Gastrocnemius medialis (tissue), 4 donors: ENCODE results near the gene SH3BP1.

Experiments
- CTCF ChIP-seq, 5 experiments: fragments of 450-650 bp in 3 of 5; fragments of 200-600 bp in 2 of 5; sonication (generic) in 2 of 5; IDR thresholded peaks in 4 of 5; conservative IDR thresholded peaks in 1 of 5; 1 replicate in 4 of 5; 2 replicates in 1 of 5; pipeline ENCODE4 v1.5.1; 2016 to 2019; ENCODE audit warnings: antibody characterized with exemption in 5 of 5, mild to moderate bottlenecking in 3 of 5, moderate library complexity in 3 of 5
- POLR2A ChIP-seq, 2 donors: fragments of 450-650 bp; IDR thresholded peaks; one replicate each; pipeline ENCODE4 v1.6.1; 2017; ENCODE audit warnings: antibody characterized with exemption in 2 of 2, mild to moderate bottlenecking in 2 of 2, moderate library complexity in 2 of 2

GRCh38 chr22:37599153-37599552 lies 40.3 kb upstream of the SH3BP1 start:
- TF ChIP-seq POLR2A (IDR thresholded peaks at IDR 0.05): no peak
- TF ChIP-seq CTCF (IDR thresholded peaks at IDR 0.05 in 4 of 5, conservative IDR thresholded peaks at IDR 0.05 in 1 of 5): no peak
